Kidney epithelial cell (primary cell): ENCODE data around the gene RARRES1. TPM values are rescaled to one million over a fixed set of nuclear protein-coding genes. Genes with fewer than 3 reads are reported as not detected.

ENCODE experiments used
- DNase-seq: peaks from one replicate; pipeline ENCODE4 v3.0.0-alpha.2; 2010; ENCODE audit warnings: low read depth
- H3K27me3 ChIP-seq: 2 replicates; pipeline ENCODE4 v1.6.0; 2011; ENCODE audit warnings: low read length; ENCODE audit not compliant: control insufficient read depth, insufficient read depth
- H3K36me3 ChIP-seq: 2 replicates; pipeline ENCODE4 v1.5.1; 2011; ENCODE audit warnings: low read length; ENCODE audit not compliant: control insufficient read depth, insufficient read depth
- H3K4me3 ChIP-seq: 2 replicates; pipeline ENCODE4 v1.5.1; 2011; ENCODE audit warnings: low read depth, mild to moderate bottlenecking, control low read depth, low read length
- total RNA-seq: library from RNA; depleted of rRNA; stranded (reverse); fragments of >200 nt; gene quantifications from 2 replicates; pipeline ENCODE4 v1.2.3, GENCODE V29; 2015
- TF ChIP-seq, protein P1 (sequence below): IDR thresholded peaks from 2 replicates; pipeline ENCODE4 v1.5.1; 2011; ENCODE audit warnings: mild to moderate bottlenecking, moderate library complexity, low read length, control low read depth, inconsistent platforms; ENCODE audit not compliant: insufficient read depth, poor library complexity, severe bottlenecking

RARRES1 gene
- total RNA-seq, 1 donor from 2014 or later: 5.3 TPM

DNA sequence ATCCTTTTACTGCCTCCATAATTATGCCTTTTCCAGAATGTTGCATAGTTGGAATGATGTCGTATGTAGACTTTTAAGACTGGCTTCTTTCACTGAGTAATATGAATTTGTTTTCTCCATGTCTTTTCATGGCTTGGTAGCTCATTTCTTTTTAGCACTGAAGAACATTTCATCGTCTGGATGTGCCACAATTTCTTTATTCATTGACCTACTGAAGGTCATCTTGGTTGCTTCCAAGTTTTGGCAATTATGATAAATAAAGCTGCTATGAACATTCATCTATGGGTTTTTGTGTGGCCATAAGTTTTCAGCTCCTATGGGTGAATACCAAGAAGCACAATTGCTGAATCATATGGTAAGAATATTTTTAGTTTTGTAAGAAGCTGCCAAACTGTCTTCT is 23.2 kb upstream of the RARRES1 start:
- TF ChIP-seq, protein P1, sequence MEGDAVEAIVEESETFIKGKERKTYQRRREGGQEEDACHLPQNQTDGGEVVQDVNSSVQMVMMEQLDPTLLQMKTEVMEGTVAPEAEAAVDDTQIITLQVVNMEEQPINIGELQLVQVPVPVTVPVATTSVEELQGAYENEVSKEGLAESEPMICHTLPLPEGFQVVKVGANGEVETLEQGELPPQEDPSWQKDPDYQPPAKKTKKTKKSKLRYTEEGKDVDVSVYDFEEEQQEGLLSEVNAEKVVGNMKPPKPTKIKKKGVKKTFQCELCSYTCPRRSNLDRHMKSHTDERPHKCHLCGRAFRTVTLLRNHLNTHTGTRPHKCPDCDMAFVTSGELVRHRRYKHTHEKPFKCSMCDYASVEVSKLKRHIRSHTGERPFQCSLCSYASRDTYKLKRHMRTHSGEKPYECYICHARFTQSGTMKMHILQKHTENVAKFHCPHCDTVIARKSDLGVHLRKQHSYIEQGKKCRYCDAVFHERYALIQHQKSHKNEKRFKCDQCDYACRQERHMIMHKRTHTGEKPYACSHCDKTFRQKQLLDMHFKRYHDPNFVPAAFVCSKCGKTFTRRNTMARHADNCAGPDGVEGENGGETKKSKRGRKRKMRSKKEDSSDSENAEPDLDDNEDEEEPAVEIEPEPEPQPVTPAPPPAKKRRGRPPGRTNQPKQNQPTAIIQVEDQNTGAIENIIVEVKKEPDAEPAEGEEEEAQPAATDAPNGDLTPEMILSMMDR: no peak
- Histone ChIP-seq H3K36me3 (no peaks in the 10 kb centered on the region), H3K27me3 (no peaks in the 10 kb centered on the region), H3K4me3 (no peak overlapping the region)
- DNase-seq: no peak

DNA sequence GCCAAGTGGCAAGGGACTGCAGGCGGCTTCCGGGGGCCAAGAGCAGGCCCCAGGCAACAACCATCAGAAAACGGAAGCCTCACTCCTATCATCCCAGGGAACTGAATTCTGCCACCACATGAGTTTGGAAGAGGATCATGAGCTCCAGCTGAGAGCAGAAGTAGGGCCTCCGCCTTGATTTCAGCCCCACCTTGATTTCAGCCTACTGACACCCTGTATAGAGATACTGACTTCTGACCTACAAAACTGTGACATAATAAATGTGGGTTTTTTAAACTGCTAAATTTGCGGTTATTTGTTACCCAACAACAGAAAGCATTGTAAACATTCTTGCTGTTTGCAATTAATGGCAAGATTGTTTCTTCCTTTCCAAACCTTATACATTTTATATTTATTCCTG is 21.6 kb upstream of the RARRES1 start:
- H3K36me3 ChIP-seq: no peaks in the 10 kb centered on the region
- TF ChIP-seq, protein P1: no peak
- DNase-seq: no peak

DNA sequence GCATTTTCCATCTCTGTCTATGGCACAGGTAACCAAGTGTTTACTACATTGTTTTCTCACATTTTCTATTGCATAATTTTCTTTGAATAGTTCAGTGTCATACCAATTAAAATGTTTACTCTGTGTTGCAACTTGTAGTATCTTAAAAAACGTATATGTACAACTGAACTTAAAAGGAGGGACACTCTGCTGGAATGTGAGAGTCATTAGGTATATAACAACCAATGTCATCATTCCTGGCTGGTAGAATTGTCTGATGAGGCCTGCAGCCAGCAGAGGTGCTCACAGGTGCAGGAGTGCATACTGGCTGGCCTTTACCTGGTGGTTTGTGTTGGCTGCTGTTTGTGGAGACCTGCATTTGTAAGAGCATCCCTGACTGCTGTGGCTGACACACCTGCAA is 19.1 kb upstream of the RARRES1 start:
- Histone ChIP-seq H3K4me3 (no peak overlapping the region), H3K27me3 (no peaks in the 10 kb centered on the region), H3K36me3 (no peaks in the 10 kb centered on the region)
- no peak for DNase-seq
- TF ChIP-seq, protein P1: no peak

More for the DNA sequence above, 21.6 kb upstream of the RARRES1 start:
- Histone ChIP-seq H3K27me3 (no peaks in the 10 kb centered on the region), H3K4me3 (no peak overlapping the region)

- Histone ChIP-seq H3K36me3 (no peaks in the 10 kb centered on the region), H3K4me3 (no peak overlapping the region), H3K27me3 (no peaks in the 10 kb centered on the region)
- TF ChIP-seq, protein P1: no peak
- DNase-seq: no peak
Observed at GRCh38 chr3:158750016-158750415, 17.8 kb upstream of the RARRES1 start.

- TF ChIP-seq, protein P1: no peak
- no peaks in the 10 kb centered on the region for H3K27me3 ChIP-seq
- DNase-seq: no peak
- H3K4me3 ChIP-seq: no peak overlapping the region
- no peaks in the 10 kb centered on the region for H3K36me3 ChIP-seq
Observed at GRCh38 chr3:158749526-158749925, 17.3 kb upstream of the RARRES1 start.

- Histone ChIP-seq H3K27me3 (no peaks in the 10 kb centered on the region), H3K4me3 (no peak overlapping the region), H3K36me3 (no peaks in the 10 kb centered on the region)
- DNase-seq: no peak
- TF ChIP-seq, protein P1: no peak
Observed at GRCh38 chr3:158748237-158748828, 16.1 kb upstream of the RARRES1 start.
